Astrocyte (in vitro differentiated cells and primary cell): ENCODE data around the gene MAGI1. TPM values are rescaled to one million over a fixed set of nuclear protein-coding genes. Genes with fewer than 3 reads are reported as not detected.

Experiments
- DNase-seq: peaks from one replicate; pipeline ENCODE4 v3.0.0-alpha.2; 2010; ENCODE audit warnings: low read depth
- FAIRE-seq: peaks from 2 replicates; lab custom pipeline; 2011; peaks lifted over from hg19 to GRCh38; lab: Jason Lieb, UNC
- H2AFZ ChIP-seq: 2 replicates; pipeline ENCODE4 v1.6.0; 2012; ENCODE audit warnings: low read depth, low read length, inconsistent platforms
- H3K27ac ChIP-seq: 2 replicates; pipeline ENCODE4 v1.5.1; 2011; ENCODE audit warnings: low read depth, low read length, inconsistent platforms
- H3K27me3 ChIP-seq: 2 replicates; pipeline ENCODE4 v1.6.0; 2011; ENCODE audit warnings: low read length, inconsistent platforms; ENCODE audit not compliant: insufficient read depth
- H3K36me3 ChIP-seq: 2 replicates; pipeline ENCODE4 v1.5.1; 2011; ENCODE audit warnings: low read length, inconsistent platforms; ENCODE audit not compliant: insufficient read depth
- H3K4me1 ChIP-seq: 2 replicates; pipeline ENCODE4 v1.5.1; 2011; ENCODE audit warnings: low read length, inconsistent platforms; ENCODE audit not compliant: insufficient read depth
- H3K4me2 ChIP-seq: 2 replicates; pipeline ENCODE4 v1.6.0; 2012; ENCODE audit warnings: low read length, inconsistent platforms
- H3K4me3 ChIP-seq: 2 replicates; pipeline ENCODE4 v1.5.1; 2011; ENCODE audit warnings: low read depth, mild to moderate bottlenecking, low read length, inconsistent platforms; ENCODE audit not compliant: insufficient read depth
- H3K79me2 ChIP-seq: 2 replicates; pipeline ENCODE4 v1.6.0; 2012; ENCODE audit warnings: mild to moderate bottlenecking, low read length, inconsistent platforms; ENCODE audit not compliant: insufficient read depth
- H3K9ac ChIP-seq: 2 replicates; pipeline ENCODE4 v1.6.0; 2012; ENCODE audit warnings: mild to moderate bottlenecking, low read length, inconsistent platforms
- H3K9me3 ChIP-seq: 2 replicates; pipeline ENCODE4 v1.5.1; 2012; ENCODE audit warnings: low read depth, mild to moderate bottlenecking, low read length, inconsistent platforms; ENCODE audit not compliant: insufficient read depth
- H4K20me1 ChIP-seq: 2 replicates; pipeline ENCODE4 v1.6.0; 2012; ENCODE audit warnings: low read length, inconsistent platforms; ENCODE audit not compliant: insufficient read depth
- H3K27ac Mint-ChIP-seq: one replicate; pipeline ENCODE4 v1.8.0; 2021; ENCODE audit warnings: mild to moderate bottlenecking, mixed read lengths; ENCODE audit not compliant: unreplicated experiment
- H3K27me3 Mint-ChIP-seq: one replicate; pipeline ENCODE4 v1.8.0; 2021; ENCODE audit warnings: low read depth, mixed read lengths; ENCODE audit not compliant: unreplicated experiment
- H3K36me3 Mint-ChIP-seq: one replicate; pipeline ENCODE4 v1.8.0; 2021; ENCODE audit warnings: low read depth, mixed read lengths; ENCODE audit not compliant: unreplicated experiment
- H3K4me1 Mint-ChIP-seq: one replicate; pipeline ENCODE4 v1.8.0; 2021; ENCODE audit warnings: low read depth, mixed read lengths; ENCODE audit not compliant: unreplicated experiment
- H3K4me3 Mint-ChIP-seq: one replicate; pipeline ENCODE4 v1.8.0; 2021; ENCODE audit warnings: mild to moderate bottlenecking, moderate library complexity, mixed read lengths; ENCODE audit not compliant: unreplicated experiment
- H3K9me3 Mint-ChIP-seq: one replicate; pipeline ENCODE4 v1.8.0; 2021; ENCODE audit warnings: mild to moderate bottlenecking, mixed read lengths; ENCODE audit not compliant: unreplicated experiment
- EZH2 ChIP-seq: IDR thresholded peaks from 2 replicates; pipeline ENCODE4 v1.6.1; 2012; ENCODE audit warnings: mild to moderate bottlenecking, low read length, inconsistent platforms; ENCODE audit not compliant: insufficient read depth
- total RNA-seq: library from RNA; stranded (reverse); gene quantifications from 2 replicates; pipeline ENCODE4 v1.2.1, GENCODE V29; 2021
- TF ChIP-seq, protein P1 (sequence below): IDR thresholded peaks from 2 replicates; pipeline ENCODE4 v1.5.1; 2011; ENCODE audit warnings: low read depth, mild to moderate bottlenecking, inconsistent platforms, low read length, moderate library complexity; ENCODE audit not compliant: insufficient read depth

MAGI1 gene
- total RNA-seq, 1 donor from 2014 or later, result 31.8 TPM

- Histone ChIP-seq H3K9ac (no peak overlapping the region), H3K27me3 (no peaks in the 10 kb centered on the region), H2AFZ (no peak overlapping the region), H3K79me2 (no peaks in the 10 kb centered on the region), H3K4me2 (no peak overlapping the region), H3K27ac (no peak overlapping the region), H4K20me1 (peaks cover 17% of the 10 kb centered on the region), H3K9me3 (no peaks in the 10 kb centered on the region), H3K36me3 (no peaks in the 10 kb centered on the region), H3K4me1 (no peaks in the 10 kb centered on the region), H3K4me3 (no peak overlapping the region)
- no peaks in the 10 kb centered on the region for H3K9me3 Mint-ChIP-seq
- DNase-seq, result no peak
- FAIRE-seq, result no peak
- H3K4me1 Mint-ChIP-seq, result peaks cover 14% of the 10 kb centered on the region
- no peak for TF ChIP-seq EZH2
- TF ChIP-seq, protein P1, sequence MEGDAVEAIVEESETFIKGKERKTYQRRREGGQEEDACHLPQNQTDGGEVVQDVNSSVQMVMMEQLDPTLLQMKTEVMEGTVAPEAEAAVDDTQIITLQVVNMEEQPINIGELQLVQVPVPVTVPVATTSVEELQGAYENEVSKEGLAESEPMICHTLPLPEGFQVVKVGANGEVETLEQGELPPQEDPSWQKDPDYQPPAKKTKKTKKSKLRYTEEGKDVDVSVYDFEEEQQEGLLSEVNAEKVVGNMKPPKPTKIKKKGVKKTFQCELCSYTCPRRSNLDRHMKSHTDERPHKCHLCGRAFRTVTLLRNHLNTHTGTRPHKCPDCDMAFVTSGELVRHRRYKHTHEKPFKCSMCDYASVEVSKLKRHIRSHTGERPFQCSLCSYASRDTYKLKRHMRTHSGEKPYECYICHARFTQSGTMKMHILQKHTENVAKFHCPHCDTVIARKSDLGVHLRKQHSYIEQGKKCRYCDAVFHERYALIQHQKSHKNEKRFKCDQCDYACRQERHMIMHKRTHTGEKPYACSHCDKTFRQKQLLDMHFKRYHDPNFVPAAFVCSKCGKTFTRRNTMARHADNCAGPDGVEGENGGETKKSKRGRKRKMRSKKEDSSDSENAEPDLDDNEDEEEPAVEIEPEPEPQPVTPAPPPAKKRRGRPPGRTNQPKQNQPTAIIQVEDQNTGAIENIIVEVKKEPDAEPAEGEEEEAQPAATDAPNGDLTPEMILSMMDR, result no peak
- H3K4me3 Mint-ChIP-seq, result no peak overlapping the region
- no peak overlapping the region for H3K27ac Mint-ChIP-seq
- H3K36me3 Mint-ChIP-seq, result no peaks in the 10 kb centered on the region
- no peaks in the 10 kb centered on the region for H3K27me3 Mint-ChIP-seq
These were observed 276.5 kb downstream of the MAGI1 start for GRCh38 chr3:65762235-65762580.

DNA sequence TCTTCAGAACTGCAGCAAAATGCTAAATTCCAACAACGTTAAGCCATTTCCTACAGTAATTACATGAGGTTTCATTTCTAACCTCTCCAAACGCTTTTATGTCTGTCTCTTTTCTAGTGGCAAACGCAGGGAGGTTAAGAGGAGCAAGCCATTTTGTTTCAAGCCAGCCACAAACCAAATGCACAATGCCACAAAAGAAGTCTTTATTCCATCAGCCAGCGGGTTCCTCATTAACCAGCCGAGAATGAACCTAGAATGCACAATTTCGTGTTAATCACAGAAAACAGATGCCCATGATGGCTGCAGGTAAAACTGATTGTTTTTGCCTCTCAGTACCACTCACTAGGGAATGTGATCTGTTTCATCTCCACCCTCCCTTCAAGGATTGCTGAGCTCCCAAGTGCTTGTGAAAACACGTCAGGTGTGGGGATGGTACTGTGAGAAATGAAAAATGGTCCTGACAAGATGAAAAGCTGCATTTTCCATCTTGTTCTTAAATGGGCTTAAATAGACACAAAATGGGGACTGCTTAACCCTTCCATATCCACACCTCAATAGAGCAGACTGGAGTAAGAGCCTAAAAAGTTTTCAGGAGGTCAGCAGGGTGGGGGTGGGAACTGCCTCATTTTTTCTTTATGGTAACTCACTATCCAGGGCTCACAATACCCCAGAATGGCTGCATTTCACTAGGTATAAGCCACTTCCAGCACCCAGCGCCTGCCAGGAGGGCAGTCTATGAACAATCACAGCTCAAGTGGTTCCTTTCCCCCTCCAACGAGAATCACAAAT, 277.1 kb downstream of the MAGI1 start:
- H3K4me1 ChIP-seq, result no peaks in the 10 kb centered on the region
- no peak for FAIRE-seq
- H3K27me3 Mint-ChIP-seq, result no peaks in the 10 kb centered on the region
- no peaks in the 10 kb centered on the region for H3K9me3 ChIP-seq
- peaks cover 17% of the 10 kb centered on the region for H4K20me1 ChIP-seq
- peaks cover 14% of the 10 kb centered on the region for H3K4me1 Mint-ChIP-seq
- no peaks in the 10 kb centered on the region for H3K36me3 ChIP-seq
- no peak overlapping the region for H2AFZ ChIP-seq
- no peaks in the 10 kb centered on the region for H3K27me3 ChIP-seq
- H3K9ac ChIP-seq, result no peak overlapping the region
- H3K4me3 Mint-ChIP-seq, result no peak overlapping the region
- no peaks in the 10 kb centered on the region for H3K9me3 Mint-ChIP-seq
- no peak overlapping the region for H3K27ac Mint-ChIP-seq
- no peak for TF ChIP-seq EZH2
- TF ChIP-seq, protein P1, result no peak
- no peak overlapping the region for H3K4me2 ChIP-seq
- H3K4me3 ChIP-seq, result no peak overlapping the region
- no peak overlapping the region for H3K27ac ChIP-seq
- no peaks in the 10 kb centered on the region for H3K36me3 Mint-ChIP-seq
- H3K79me2 ChIP-seq, result no peaks in the 10 kb centered on the region
- DNase-seq, result no peak
